Epithelial cell of esophagus (primary cell): ENCODE results near the gene GDPD4.

Experiments used
- DNase-seq: peaks from one replicate; pipeline ENCODE4 v3.0.0; 2010; ENCODE audit warnings: low read depth
- H3K4me3 ChIP-seq: 2 replicates; pipeline ENCODE4 v1.5.1; 2011; ENCODE audit warnings: mild to moderate bottlenecking, low read length, control low read depth
- CTCF ChIP-seq: IDR thresholded peaks from 2 replicates; pipeline ENCODE4 v1.5.1; 2011; ENCODE audit warnings: low read depth, mild to moderate bottlenecking, low read length, control low read depth, inconsistent platforms; ENCODE audit not compliant: insufficient read depth; ENCODE audit errors: missing control alignments

Gene GDPD4

GRCh38 chr11:77181226-77181625, 120.3 kb downstream of the GDPD4 start:
- no peak for DNase-seq
- no peak for TF ChIP-seq CTCF
- H3K4me3 ChIP-seq = no peak overlapping the region

- H3K4me3 ChIP-seq = no peak overlapping the region
- no peak for DNase-seq
- no peak for TF ChIP-seq CTCF
Measured at GRCh38 chr11:77180346-77180745, 121.1 kb downstream of the GDPD4 start.

GRCh38 chr11:77179681-77180080, 121.8 kb downstream of the GDPD4 start:
- DNase-seq = no peak
- no peak overlapping the region for H3K4me3 ChIP-seq
- TF ChIP-seq CTCF = no peak

GRCh38 chr11:77179048-77179447, 122.4 kb downstream of the GDPD4 start:
- DNase-seq = no peak

GRCh38 chr11:77178150-77178549, 123.3 kb downstream of the GDPD4 start:
- no peak overlapping the region for H3K4me3 ChIP-seq
- no peak for DNase-seq
- TF ChIP-seq CTCF = no peak

More at GRCh38 chr11:77179048-77179447, 122.4 kb downstream of the GDPD4 start:
- no peak overlapping the region for H3K4me3 ChIP-seq
- TF ChIP-seq CTCF = no peak

GRCh38 chr11:77176996-77177395, 124.5 kb downstream of the GDPD4 start:
- no peak overlapping the region for H3K4me3 ChIP-seq
- DNase-seq = no peak
- TF ChIP-seq CTCF = no peak

- no peak overlapping the region for H3K4me3 ChIP-seq
- DNase-seq = no peak
- TF ChIP-seq CTCF = no peak
Measured at GRCh38 chr11:77175869-77176539, 125.5 kb downstream of the GDPD4 start.
